Uterus (tissue), 2 donors: ENCODE data around the gene AIP.

Experiments
- CTCF ChIP-seq, 4 experiments: fragments of 200-600 bp in 2 of 4; fragments of 450-650 bp in 2 of 4; sonication (generic) in 2 of 4; IDR thresholded peaks; one replicate each; pipeline ENCODE4 v1.5.1; 2016 to 2019; ENCODE audit warnings: antibody characterized with exemption in 4 of 4, mild to moderate bottlenecking in 2 of 4, moderate library complexity in 1 of 4
- POLR2A ChIP-seq, 2 donors: fragments of 450-650 bp; IDR thresholded peaks; one replicate each; pipeline ENCODE4 v1.6.1; 2016; ENCODE audit warnings: antibody characterized with exemption in 2 of 2, mild to moderate bottlenecking in 1 of 2, moderate library complexity in 1 of 2

- TF ChIP-seq CTCF (IDR thresholded peaks at IDR 0.05) (no peak), POLR2A (IDR thresholded peaks at IDR 0.05) (no peak)
Observed at GRCh38 chr11:67501854-67502253, 19.0 kb downstream of the AIP start.
